NCI-H2171 treated with DMSO at 0.1 percent for 48 hours (cell line): ENCODE data around the gene SMIM29.
"Not testable (repeated sequence)": the region's sequence is repeated elsewhere in the genome, so short reads cannot be mapped to it uniquely, and the experiment has no call there.

Experiments used
- DNase-seq: peaks from one replicate; lab custom pipeline; 2025; lab: John Stamatoyannopoulos, UW

The SMIM29 gene

GRCh38 chr6:34248727-34249468 lies at the start of gene SMIM29:
SMIM29 (minus strand) TSS chr6:34249006; CDS start chr6:34247791, 1,215 bp downstream.
- peak; percentile 93 for DNase-seq

- DNase-seq, result no peak
Observed at GRCh38 chr6:34295721-34296120, 46.9 kb upstream of the SMIM29 start.

GRCh38 chr6:34292954-34293353 lies 44.1 kb upstream of the SMIM29 start:
- no peak for DNase-seq

- DNase-seq, result no peak
Observed at GRCh38 chr6:34289137-34289536, 40.3 kb upstream of the SMIM29 start.

- DNase-seq, result no peak
Observed at GRCh38 chr6:34288581-34288980, 39.8 kb upstream of the SMIM29 start.

GRCh38 chr6:34285448-34286164 lies 36.8 kb upstream of the SMIM29 start:
- no peak for DNase-seq

- peak; percentile 39 for DNase-seq
Observed at GRCh38 chr6:34284563-34285447, 36.0 kb upstream of the SMIM29 start.

GRCh38 chr6:34281702-34282334 lies 33.0 kb upstream of the SMIM29 start:
- DNase-seq, result no peak

- no peak for DNase-seq
Observed at GRCh38 chr6:34280216-34280615, 31.4 kb upstream of the SMIM29 start.

- DNase-seq, result no peak
Observed at GRCh38 chr6:34278833-34279232, 30.0 kb upstream of the SMIM29 start.

- no peak for DNase-seq
Observed at GRCh38 chr6:34277763-34278112, 28.9 kb upstream of the SMIM29 start.

- DNase-seq, result peak; percentile 87
Observed at GRCh38 chr6:34276881-34277762, 28.3 kb upstream of the SMIM29 start.

GRCh38 chr6:34276191-34276590 lies 27.4 kb upstream of the SMIM29 start:
- no peak for DNase-seq

GRCh38 chr6:34275128-34275804 lies 26.5 kb upstream of the SMIM29 start:
- DNase-seq, result peak; percentile 63

- no peak for DNase-seq
Observed at GRCh38 chr6:34274129-34274528, 25.3 kb upstream of the SMIM29 start.

GRCh38 chr6:34273242-34273805 lies 24.5 kb upstream of the SMIM29 start:
- no peak for DNase-seq

GRCh38 chr6:34272013-34272926 lies 23.5 kb upstream of the SMIM29 start:
- DNase-seq, result no peak

- not testable (repeated sequence) for DNase-seq
Observed at GRCh38 chr6:34269658-34270341, 21.0 kb upstream of the SMIM29 start.
